Muscle of leg (tissue), 11 donors: ENCODE results near the gene RPS4Y2. TPM values are rescaled to one million over a fixed set of nuclear protein-coding genes. Genes with fewer than 3 reads are reported as not detected.

ENCODE experiments used
- DNase-seq: peaks from one replicate; pipeline ENCODE4 v3.0.0; 2013
- H3K27ac ChIP-seq: one replicate; pipeline ENCODE4 v1.5.1; 2013; ENCODE audit warnings: mild to moderate bottlenecking, low read length, control low read depth
- H3K27me3 ChIP-seq: one replicate; pipeline ENCODE4 v1.6.1; 2013; ENCODE audit warnings: low read length; ENCODE audit not compliant: control insufficient read depth, insufficient read depth
- H3K36me3 ChIP-seq: one replicate; pipeline ENCODE4 v1.6.1; 2013; ENCODE audit warnings: low read length; ENCODE audit not compliant: control insufficient read depth, insufficient read depth
- H3K4me1 ChIP-seq: one replicate; pipeline ENCODE4 v1.6.1; 2013; ENCODE audit warnings: low read length; ENCODE audit not compliant: control insufficient read depth, insufficient read depth
- H3K4me3 ChIP-seq: one replicate; pipeline ENCODE4 v1.5.1; 2013; ENCODE audit warnings: low read length, control low read depth
- H3K9me3 ChIP-seq: replicated peaks from 2 replicates; pipeline ENCODE4 v1.6.1; 2013; ENCODE audit warnings: low read depth, low read length; ENCODE audit not compliant: control insufficient read depth
- WGBS: methylation state at CpG from one replicate; pipeline ENCODE4 v1.1.5; 2013; ENCODE audit warnings: missing lambda C conversion rate; ENCODE audit not compliant: insufficient coverage; 5-methylcytosine and 5-hydroxymethylcytosine counted together
- polyA plus RNA-seq, 8 donors: library from polyadenylated mRNA; unstranded; fragments of 120-200 nt; gene quantifications; one replicate each; pipeline versions ENCODE4 v1.2.1 to v1.2.3, GENCODE V29; 2013; ENCODE audit warnings: inconsistent platforms in 1 of 8, low replicate concordance in 1 of 8; ENCODE audit not compliant: insufficient read length in 8 of 8, insufficient read depth in 1 of 8
- total RNA-seq: library from RNA; stranded (reverse); fragments of 120-200 nt; gene quantifications from one replicate; pipeline ENCODE4 v1.2.4, GENCODE V29; 2013

Gene RPS4Y2
- total and polyA plus RNA-seq, 9 donors, result 0.21 to 0.22 TPM; not detected in 7

GRCh38 chrY:20770755-20771154 is 14.8 kb downstream of the RPS4Y2 start:
- no peak overlapping the region for H3K4me3 ChIP-seq
- no peaks in the 10 kb centered on the region for H3K4me1 ChIP-seq
- no CpG with 5 or more reads among the region's 3 CpGs for WGBS
- no peak for DNase-seq
- no peaks in the 10 kb centered on the region for H3K27me3 ChIP-seq
- no peaks in the 10 kb centered on the region for H3K36me3 ChIP-seq
- H3K27ac ChIP-seq, result no peak overlapping the region
- no peaks in the 10 kb centered on the region for H3K9me3 ChIP-seq

DNA sequence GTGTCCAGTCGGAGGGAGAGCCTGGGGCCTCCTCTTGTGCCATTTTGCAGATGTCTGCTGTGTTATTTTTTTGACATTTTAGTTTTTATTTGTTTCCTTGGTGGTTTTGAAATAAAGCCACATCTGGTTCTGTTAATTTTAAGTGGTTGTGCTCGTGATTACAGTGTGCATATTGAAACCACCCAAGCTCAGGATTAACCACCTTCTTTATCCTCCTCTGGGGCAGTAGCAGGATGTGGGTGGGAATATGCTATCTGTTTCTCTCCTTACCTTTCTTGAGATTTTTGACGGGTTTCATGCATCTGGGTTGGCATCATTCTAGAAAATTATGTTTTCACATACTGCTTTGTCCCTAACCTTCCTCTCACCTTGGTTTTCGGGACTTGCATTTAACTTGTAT is 20.2 kb downstream of the RPS4Y2 start:
- Histone ChIP-seq H3K27me3 (no peaks in the 10 kb centered on the region), H3K4me1 (no peaks in the 10 kb centered on the region), H3K9me3 (no peaks in the 10 kb centered on the region), H3K4me3 (no peak overlapping the region), H3K36me3 (no peaks in the 10 kb centered on the region), H3K27ac (no peak overlapping the region)
- no peak for DNase-seq
- no CpG with 5 or more reads among the region's 4 CpGs for WGBS

- no CpG with 5 or more reads among the region's 3 CpGs for WGBS
- DNase-seq, result no peak
- Histone ChIP-seq H3K27ac (no peak overlapping the region), H3K36me3 (no peaks in the 10 kb centered on the region), H3K4me3 (no peak overlapping the region), H3K27me3 (no peaks in the 10 kb centered on the region), H3K9me3 (no peaks in the 10 kb centered on the region), H3K4me1 (no peaks in the 10 kb centered on the region)
These were observed 24.3 kb downstream of the RPS4Y2 start for GRCh38 chrY:20780104-20780654.

GRCh38 chrY:20780776-20781175 is 24.9 kb downstream of the RPS4Y2 start:
- H3K36me3 ChIP-seq, result no peaks in the 10 kb centered on the region
- no peaks in the 10 kb centered on the region for H3K27me3 ChIP-seq
- WGBS, result no CpG with 5 or more reads among the region's 2 CpGs
- H3K4me3 ChIP-seq, result no peak overlapping the region
- no peak overlapping the region for H3K27ac ChIP-seq
- no peaks in the 10 kb centered on the region for H3K4me1 ChIP-seq
- H3K9me3 ChIP-seq, result no peaks in the 10 kb centered on the region
- DNase-seq, result no peak

DNA sequence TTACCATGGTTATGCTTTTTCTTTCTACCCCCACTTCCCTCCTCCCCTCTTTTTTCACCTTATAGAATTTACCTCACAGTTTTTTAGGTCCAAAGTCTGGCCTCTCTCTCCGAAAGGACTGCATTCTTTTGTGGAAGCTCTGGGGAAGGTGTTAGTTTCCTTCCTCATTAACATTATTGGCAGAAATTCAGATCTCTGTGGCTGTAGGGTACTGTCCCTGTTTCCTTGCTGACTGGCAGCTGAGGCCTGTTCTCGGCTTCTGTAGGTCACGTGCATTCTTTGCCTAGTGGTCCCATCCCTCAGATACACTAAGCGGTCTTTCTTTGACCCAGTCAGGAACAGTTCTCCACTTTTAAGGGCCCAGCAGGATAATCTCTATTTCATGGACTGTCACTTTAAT is 25.5 kb downstream of the RPS4Y2 start:
- Histone ChIP-seq H3K27me3 (no peaks in the 10 kb centered on the region), H3K9me3 (no peaks in the 10 kb centered on the region), H3K36me3 (no peaks in the 10 kb centered on the region), H3K4me1 (no peaks in the 10 kb centered on the region), H3K27ac (no peak overlapping the region), H3K4me3 (no peak overlapping the region)
- DNase-seq, result no peak
- WGBS, result no CpG with 5 or more reads among the region's 4 CpGs

DNA sequence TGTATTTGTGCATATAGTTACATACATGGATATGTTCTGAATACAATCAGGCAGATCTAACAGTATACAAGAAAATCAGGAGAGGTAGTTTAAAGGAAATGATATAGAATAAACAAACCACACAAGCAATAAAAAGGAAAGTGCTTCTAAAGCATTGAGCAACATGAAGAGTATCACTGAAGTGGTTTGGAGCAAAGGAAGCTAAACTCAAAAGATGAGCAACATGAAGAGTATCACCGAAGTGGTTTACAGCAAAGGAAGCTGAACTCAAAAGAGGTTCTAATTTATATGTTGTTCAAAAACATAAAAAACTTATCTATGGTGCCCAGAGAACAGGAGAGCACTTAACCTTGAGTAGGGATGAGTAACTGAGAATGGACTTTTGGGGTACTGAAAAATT is 29.1 kb downstream of the RPS4Y2 start:
- Histone ChIP-seq H3K27me3 (no peaks in the 10 kb centered on the region), H3K27ac (no peak overlapping the region), H3K36me3 (no peaks in the 10 kb centered on the region), H3K4me3 (no peak overlapping the region), H3K4me1 (no peaks in the 10 kb centered on the region), H3K9me3 (no peaks in the 10 kb centered on the region)
- no CpG with 5 or more reads among the region's 1 CpG for WGBS
- DNase-seq, result no peak

DNA sequence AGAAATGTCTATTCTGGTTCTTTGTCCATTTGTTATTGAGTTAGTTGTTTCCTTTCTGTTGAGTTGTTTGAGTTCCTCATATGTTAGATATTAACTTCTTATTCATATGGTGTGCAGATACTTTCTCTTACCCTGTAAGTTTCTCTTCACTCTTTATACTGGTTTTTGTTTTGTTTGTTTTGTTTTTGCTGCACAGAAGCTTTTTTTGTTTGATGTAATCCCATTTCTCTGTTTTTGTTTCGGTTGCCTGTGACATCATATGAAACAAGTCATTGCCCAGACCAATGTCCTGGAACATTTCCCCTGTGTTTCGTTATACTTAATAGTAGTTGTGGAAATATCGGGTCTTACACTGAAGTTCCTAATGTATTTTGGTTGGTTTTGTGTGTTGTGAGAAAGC is 31.2 kb downstream of the RPS4Y2 start:
- Histone ChIP-seq H3K4me1 (no peaks in the 10 kb centered on the region), H3K27me3 (no peaks in the 10 kb centered on the region)
- no CpG with 5 or more reads among the region's 3 CpGs for WGBS

GRCh38 chrY:20798351-20799049 is 42.6 kb downstream of the RPS4Y2 start:
- H3K4me3 ChIP-seq, result no peak overlapping the region
- H3K36me3 ChIP-seq, result no peaks in the 10 kb centered on the region
- DNase-seq, result no peak
- H3K27ac ChIP-seq, result no peak overlapping the region
- H3K27me3 ChIP-seq, result no peaks in the 10 kb centered on the region
- H3K4me1 ChIP-seq, result no peaks in the 10 kb centered on the region
- no CpG with 5 or more reads among the region's 22 CpGs for WGBS
- no peaks in the 10 kb centered on the region for H3K9me3 ChIP-seq

More for the DNA sequence above, 31.2 kb downstream of the RPS4Y2 start:
- Histone ChIP-seq H3K36me3 (no peaks in the 10 kb centered on the region), H3K27ac (no peak overlapping the region), H3K9me3 (no peaks in the 10 kb centered on the region), H3K4me3 (no peak overlapping the region)
- DNase-seq, result no peak

DNA sequence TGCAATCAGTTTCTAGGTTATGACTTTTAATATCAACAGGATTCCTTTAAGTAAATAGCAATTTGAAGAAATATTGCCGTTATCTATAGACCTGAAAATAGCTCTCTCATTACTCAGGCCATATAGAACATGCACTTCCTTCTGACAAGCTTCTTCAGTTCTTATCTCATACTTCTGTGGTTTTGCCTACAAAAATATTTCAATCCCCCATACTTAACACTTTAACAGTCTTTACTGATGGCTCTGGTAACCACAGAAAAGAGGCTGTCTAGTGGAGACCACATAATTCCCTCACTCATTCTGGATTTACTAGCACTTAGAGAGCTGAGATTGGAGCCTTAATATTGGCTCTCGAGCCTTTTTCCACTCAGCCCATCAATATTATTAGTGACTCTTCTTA is 46.8 kb downstream of the RPS4Y2 start:
- no peaks in the 10 kb centered on the region for H3K27me3 ChIP-seq
- no CpG with 5 or more reads among the region's 2 CpGs for WGBS
- H3K4me1 ChIP-seq, result no peaks in the 10 kb centered on the region
- H3K9me3 ChIP-seq, result no peaks in the 10 kb centered on the region
- DNase-seq, result no peak
- H3K4me3 ChIP-seq, result no peak overlapping the region
- no peak overlapping the region for H3K27ac ChIP-seq
- no peaks in the 10 kb centered on the region for H3K36me3 ChIP-seq

DNA sequence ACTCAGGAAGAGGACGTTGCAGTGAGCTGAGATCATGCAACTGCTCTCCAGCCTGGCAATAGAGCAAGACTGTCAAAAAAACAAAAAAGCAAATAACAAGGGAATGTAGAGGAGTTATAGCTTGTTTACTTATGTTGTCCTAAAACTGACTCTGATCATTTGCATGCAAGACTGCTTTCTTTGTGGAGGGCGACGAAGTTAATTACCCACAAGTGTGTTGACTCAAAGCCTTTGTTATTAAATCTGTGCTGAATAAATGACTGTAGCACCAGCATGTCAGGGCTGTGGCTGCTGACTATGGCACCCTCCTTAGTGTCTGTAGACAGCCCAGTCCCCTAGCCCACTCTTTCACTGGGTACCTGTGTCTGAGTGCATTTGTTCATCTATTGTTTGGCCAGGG is 50.3 kb downstream of the RPS4Y2 start:
- Histone ChIP-seq H3K36me3 (no peaks in the 10 kb centered on the region), H3K4me3 (no peak overlapping the region), H3K9me3 (no peaks in the 10 kb centered on the region), H3K27me3 (no peaks in the 10 kb centered on the region), H3K27ac (no peak overlapping the region), H3K4me1 (no peaks in the 10 kb centered on the region)
- WGBS, result no CpG with 5 or more reads among the region's 3 CpGs
- DNase-seq, result no peak

DNA sequence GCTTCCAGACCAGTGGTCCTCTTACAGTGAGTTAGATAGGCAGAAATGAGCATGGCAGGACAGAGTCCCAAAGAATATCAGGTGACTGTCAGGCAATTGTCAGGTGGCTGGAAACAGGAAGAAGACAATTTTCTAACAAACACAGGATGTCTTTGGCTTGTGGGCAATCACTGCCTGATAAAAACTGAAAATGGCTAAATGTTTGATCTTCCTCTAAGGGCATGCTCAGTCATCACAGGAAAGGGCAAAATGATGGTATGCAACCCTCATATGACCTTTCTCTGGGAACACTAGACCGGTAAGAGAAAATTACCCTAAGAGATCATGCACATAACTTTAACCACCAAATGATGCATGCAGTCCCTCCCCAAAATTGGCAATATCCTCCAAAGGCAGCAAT is 57.6 kb downstream of the RPS4Y2 start:
- no peaks in the 10 kb centered on the region for H3K9me3 ChIP-seq
- H3K36me3 ChIP-seq, result no peaks in the 10 kb centered on the region
- no peak overlapping the region for H3K4me3 ChIP-seq
- no peaks in the 10 kb centered on the region for H3K27me3 ChIP-seq
- H3K27ac ChIP-seq, result no peak overlapping the region
- DNase-seq, result no peak
- WGBS, result no CpG with 5 or more reads among the region's 1 CpG
- no peaks in the 10 kb centered on the region for H3K4me1 ChIP-seq
